ENCODE results near the gene SCN2B. TPM values are rescaled to one million over a fixed set of nuclear protein-coding genes. Genes with fewer than 3 reads are reported as not detected.

The SCN2B gene
- polyA plus RNA-seq, 1 of the 3 experiments (the other 2 are of a cell fraction): 0.05 TPM

DNA sequence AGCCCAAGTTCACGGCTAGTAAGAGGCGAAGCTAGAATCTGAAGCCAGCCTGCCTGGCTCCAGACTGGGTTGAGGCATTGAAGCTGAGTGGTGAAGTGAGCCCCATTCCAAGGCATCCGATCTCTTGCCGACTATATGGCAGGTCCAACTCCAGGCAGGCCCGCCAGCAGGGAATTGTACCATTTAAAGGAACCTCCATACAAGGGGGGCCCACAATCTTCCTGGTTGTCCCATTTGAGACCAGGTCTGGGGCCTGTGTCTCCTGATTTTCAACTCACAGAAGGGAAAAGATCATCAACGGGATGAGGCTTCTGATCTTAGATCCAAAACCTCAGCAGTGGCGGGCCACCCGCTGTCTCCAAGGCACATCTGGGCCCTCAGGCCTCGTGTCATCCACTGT, 4.1 kb downstream of the SCN2B start (continued):
- no peak for TF ChIP-seq USF1 (IDR thresholded peaks at IDR 0.05; ENCODE audit: borderline replicate concordance, low read depth)

GRCh38 chr11:118171269-118172062, 5.0 kb downstream of the SCN2B start:
- no peak overlapping the region for H3K27ac ChIP-seq (ENCODE audit: low read depth in 2 of 2, low read length in 1 of 2)
- TF ChIP-seq SMC3 (IDR thresholded peaks at IDR 0.05; ENCODE audit: low read depth, low read length): peak; percentile 79
- no peak for TF ChIP-seq ELF1 (IDR thresholded peaks at IDR 0.05)
- no peak for TF ChIP-seq SIN3A (IDR thresholded peaks at IDR 0.05; ENCODE audit: borderline replicate concordance, low read depth, low read length)
- TF ChIP-seq, protein P1, sequence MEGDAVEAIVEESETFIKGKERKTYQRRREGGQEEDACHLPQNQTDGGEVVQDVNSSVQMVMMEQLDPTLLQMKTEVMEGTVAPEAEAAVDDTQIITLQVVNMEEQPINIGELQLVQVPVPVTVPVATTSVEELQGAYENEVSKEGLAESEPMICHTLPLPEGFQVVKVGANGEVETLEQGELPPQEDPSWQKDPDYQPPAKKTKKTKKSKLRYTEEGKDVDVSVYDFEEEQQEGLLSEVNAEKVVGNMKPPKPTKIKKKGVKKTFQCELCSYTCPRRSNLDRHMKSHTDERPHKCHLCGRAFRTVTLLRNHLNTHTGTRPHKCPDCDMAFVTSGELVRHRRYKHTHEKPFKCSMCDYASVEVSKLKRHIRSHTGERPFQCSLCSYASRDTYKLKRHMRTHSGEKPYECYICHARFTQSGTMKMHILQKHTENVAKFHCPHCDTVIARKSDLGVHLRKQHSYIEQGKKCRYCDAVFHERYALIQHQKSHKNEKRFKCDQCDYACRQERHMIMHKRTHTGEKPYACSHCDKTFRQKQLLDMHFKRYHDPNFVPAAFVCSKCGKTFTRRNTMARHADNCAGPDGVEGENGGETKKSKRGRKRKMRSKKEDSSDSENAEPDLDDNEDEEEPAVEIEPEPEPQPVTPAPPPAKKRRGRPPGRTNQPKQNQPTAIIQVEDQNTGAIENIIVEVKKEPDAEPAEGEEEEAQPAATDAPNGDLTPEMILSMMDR (IDR thresholded peaks at IDR 0.05): peak; percentile 89
- no peak for TF ChIP-seq FOXM1 (IDR thresholded peaks at IDR 0.05; ENCODE audit: low read depth)
- no peak for TF ChIP-seq IRF3 (IDR thresholded peaks at IDR 0.05; ENCODE audit: low read depth, low read length)
- TF ChIP-seq EZH2phosphoT487 (IDR thresholded peaks at IDR 0.05; ENCODE audit: borderline replicate concordance, low read depth): no peak
- TF ChIP-seq MEF2A (IDR thresholded peaks at IDR 0.05; ENCODE audit: borderline replicate concordance, low read depth): no peak
- peak; percentile 86 for TF ChIP-seq RAD21 (IDR thresholded peaks at IDR 0.05; ENCODE audit: low read length)
- TF ChIP-seq, protein P2, sequence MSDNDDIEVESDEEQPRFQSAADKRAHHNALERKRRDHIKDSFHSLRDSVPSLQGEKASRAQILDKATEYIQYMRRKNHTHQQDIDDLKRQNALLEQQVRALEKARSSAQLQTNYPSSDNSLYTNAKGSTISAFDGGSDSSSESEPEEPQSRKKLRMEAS (IDR thresholded peaks at IDR 0.05; ENCODE audit: low read depth): no peak
- TF ChIP-seq EP300 (IDR thresholded peaks at IDR 0.05; ENCODE audit: borderline replicate concordance in 1 of 2, low read depth in 1 of 2, low read length in 1 of 2): no peak
- TF ChIP-seq USF1 (IDR thresholded peaks at IDR 0.05; ENCODE audit: borderline replicate concordance, low read depth): no peak
- TF ChIP-seq NFIC (IDR thresholded peaks at IDR 0.05; ENCODE audit: borderline replicate concordance): no peak
- CTCF ChIA-PET: interaction anchor here (0.6 to 6.3 kb wide), 51 partner anchors 8 to 1136 kb away, joined by 3 to 246 read pairs (median 4); partner anchors contain the start of gene SCN4B
- H2AFZ ChIP-seq (ENCODE audit: low read depth): no peak overlapping the region
- POLR2A ChIA-PET: interaction anchor here (0.5 to 1.2 kb wide), 3 partner anchors 34 to 188 kb away, joined by 3 to 4 read pairs (median 3); partner anchors contain the start of gene UBE4A
- H3K4me1 ChIP-seq (ENCODE audit: control insufficient read depth in 1 of 2, insufficient read depth in 2 of 2, low read depth in 1 of 2, low read length in 1 of 2): peaks cover 0 to 6% of the 10 kb centered on the region in 2 experiments; a peak in 1 of 4 replicates
- H3K27me3 ChIP-seq (ENCODE audit: insufficient read depth): peaks cover 44% of the 10 kb centered on the region
- peak; percentile 93 for DNase-seq
- no peaks in the 10 kb centered on the region for H3K9me2 ChIP-seq
- 19% methylated on average over 20 of the region's 29 CpGs for WGBS (ENCODE audit: low lambda C conversion rate)
- no peak overlapping the region; the same call in 1 of the 2 replicates for H3K4me2 ChIP-seq
- H4K20me1 ChIP-seq (ENCODE audit: insufficient read depth): no peaks in the 10 kb centered on the region
- no peak overlapping the region for H3K9ac ChIP-seq
- no peaks in the 10 kb centered on the region for H3K36me3 ChIP-seq (replicated peaks in 1 of 2; ENCODE audit: control insufficient read depth in 1 of 2, insufficient read depth in 2 of 2, low read length in 1 of 2)
- H3K79me2 ChIP-seq (ENCODE audit: insufficient read depth): no peaks in the 10 kb centered on the region
- H3F3A ChIP-seq (replicated peaks; ENCODE audit: insufficient read depth): no peaks in the 10 kb centered on the region
- peak overlapping the region in 1 of 2 experiments; percentile 46; a peak in 1 of 4 replicates for H3K4me3 ChIP-seq (ENCODE audit: low read depth in 2 of 2, low read length in 1 of 2)
- no peaks in the 10 kb centered on the region for H3K9me3 ChIP-seq

All from SK-N-SH (cell line).